Endothelial cell of umbilical vein (primary cell): ENCODE measurements around the gene NLN. TPM values are rescaled to one million over a fixed set of nuclear protein-coding genes. Genes with fewer than 3 reads are reported as not detected.

ENCODE experiments used
- BruUV-seq: library from RNA; stranded (reverse); fragments of 400-500 nt; replicated peaks from 2 replicates; lab custom pipeline; 2021; lab: Mats Ljungman, UMichigan
- CTCF ChIA-PET: fragments of 300-600, 350-600 bp; sonication (Branson Sonifier 250); formaldehyde crosslinking; loops from one replicate; lab custom pipeline; 2021; ENCODE audit warnings: antibody characterized with exemption, inconsistent platforms; lab: Charles Lee
- POLR2A ChIA-PET: fragments of 300-600, 350-600 bp; sonication (Branson Sonifier 250); formaldehyde crosslinking; loops from one replicate; lab custom pipeline; 2021; ENCODE audit warnings: antibody characterized with exemption, inconsistent platforms; lab: Charles Lee
- DNase-seq: peaks from one replicate; pipeline ENCODE4 v3.0.0-alpha.2; 2011; ENCODE audit warnings: low read depth, low spot score
- FAIRE-seq: peaks from 2 replicates; lab custom pipeline; 2011; peaks lifted over from hg19 to GRCh38; lab: Jason Lieb, UNC
- H2AFZ ChIP-seq: 2 replicates; pipeline ENCODE4 v1.6.0; 2012; ENCODE audit warnings: low read depth, low read length, control low read depth, inconsistent platforms
- H3K27ac ChIP-seq: 2 replicates; pipeline ENCODE4 v1.5.1; 2011; ENCODE audit warnings: low read depth, mild to moderate bottlenecking, control low read depth, low read length, moderate library complexity; ENCODE audit not compliant: insufficient read depth
- H3K27me3 ChIP-seq, 2 experiments: 2 replicates each; pipeline versions ENCODE4 v1.6.0 to v1.6.1; 2011; ENCODE audit warnings: low read length in 2 of 2, mixed read lengths in 1 of 2; ENCODE audit not compliant: control insufficient read depth in 2 of 2, insufficient read depth in 2 of 2
- H3K36me3 ChIP-seq, 2 experiments: 2 replicates in 1 of 2; 3 replicates in 1 of 2; pipeline ENCODE4 v1.5.1; 2011; ENCODE audit warnings: low read length in 2 of 2, mild to moderate bottlenecking in 1 of 2, moderate library complexity in 1 of 2; ENCODE audit not compliant: control insufficient read depth in 2 of 2, insufficient read depth in 2 of 2; ENCODE audit errors: extremely low read depth in 1 of 2
- H3K4me1 ChIP-seq: 3 replicates; pipeline ENCODE4 v1.5.1; 2011; ENCODE audit warnings: mild to moderate bottlenecking, low read length; ENCODE audit not compliant: control insufficient read depth, insufficient read depth; ENCODE audit errors: extremely low read depth
- H3K4me2 ChIP-seq: 2 replicates; pipeline ENCODE4 v1.6.1; 2011; ENCODE audit warnings: low read length, control low read depth, mixed read lengths; ENCODE audit not compliant: insufficient read depth
- H3K4me3 ChIP-seq, 3 experiments: fragments of 200-600 bp in 1 of 3; sonication (generic), shearing (Covaris generic) in 1 of 3; replicated peaks in 1 of 3; 2 replicates each; pipeline ENCODE4 v1.5.1; 2011 to 2016; ENCODE audit warnings: control low read depth in 3 of 3, low read length in 3 of 3, mild to moderate bottlenecking in 2 of 3, inconsistent platforms in 1 of 3, low read depth in 1 of 3, moderate library complexity in 1 of 3; ENCODE audit not compliant: insufficient read depth in 1 of 3
- H3K79me2 ChIP-seq: 2 replicates; pipeline ENCODE4 v1.6.0; 2012; ENCODE audit warnings: low read length, inconsistent platforms; ENCODE audit not compliant: control insufficient read depth, insufficient read depth
- H3K9ac ChIP-seq: replicated peaks from 2 replicates; pipeline ENCODE3; 2011; ENCODE audit warnings: low read length, control low read depth; ENCODE audit not compliant: insufficient read depth; ENCODE audit errors: extremely low read depth
- H3K9me1 ChIP-seq: replicated peaks from 3 replicates; pipeline ENCODE4 v1.6.0; 2011; ENCODE audit warnings: mild to moderate bottlenecking, low read length; ENCODE audit not compliant: control insufficient read depth, insufficient read depth; ENCODE audit errors: extremely low read depth
- H3K9me3 ChIP-seq: replicated peaks from 2 replicates; pipeline ENCODE4 v1.5.1; 2012; ENCODE audit warnings: low read length, inconsistent platforms; ENCODE audit not compliant: control insufficient read depth, insufficient read depth
- H4K20me1 ChIP-seq: replicated peaks from 2 replicates; pipeline ENCODE3; 2011; ENCODE audit warnings: mild to moderate bottlenecking, low read length; ENCODE audit not compliant: control insufficient read depth, insufficient read depth; ENCODE audit errors: extremely low read depth
- CTCF ChIP-seq, 2 donors: IDR thresholded peaks; 1 replicate in 1 of 2; 2 replicates in 1 of 2; pipeline ENCODE4 v1.5.1; 2011; ENCODE audit warnings: low read length in 2 of 2, mild to moderate bottlenecking in 2 of 2, moderate library complexity in 2 of 2, control low read depth in 1 of 2, inconsistent platforms in 1 of 2, low read depth in 1 of 2; ENCODE audit not compliant: insufficient read depth in 1 of 2; ENCODE audit errors: extremely low read depth in 1 of 2
- GATA2 ChIP-seq: IDR thresholded peaks from 2 replicates; pipeline ENCODE4 v1.7.0; 2011; ENCODE audit warnings: low read depth, mild to moderate bottlenecking, moderate library complexity, mixed read lengths, low read length; ENCODE audit not compliant: insufficient read length, insufficient read depth
- JUN ChIP-seq: IDR thresholded peaks from 2 replicates; pipeline ENCODE4 v1.6.1; 2011; ENCODE audit warnings: borderline replicate concordance, low read depth; ENCODE audit not compliant: insufficient read length, insufficient read depth
- MYC ChIP-seq: IDR thresholded peaks from one replicate; pipeline ENCODE4 v1.6.1; 2011; ENCODE audit warnings: mild to moderate bottlenecking, low read depth, low read length
- POLR2A ChIP-seq: IDR thresholded peaks from 2 replicates; pipeline ENCODE4 v1.6.1; 2012; ENCODE audit warnings: low read depth, mild to moderate bottlenecking, control low read depth, low read length
- dilution Hi-C: fragments of 300-500 bp; cut with MboI; formaldehyde crosslinking; loops from one replicate; pipeline ENCODE4 v1.15.0; 2019; ENCODE audit warnings: low sequenced_read_pairs; ENCODE audit not compliant: extremely low pct_ligation_motif_present
- intact Hi-C: fragments of 100-400 bp; cut with micrococcal nuclease; formaldehyde crosslinking; loops from one replicate; pipeline ENCODE4 v1.10.0; 2022
- polyA plus RNA-seq, 4 experiments: library from polyadenylated mRNA; depleted of rRNA in 3 of 4; stranded (reverse) in 3 of 4; unstranded in 1 of 4; fragments of >200 nt; gene quantifications; 2 replicates each; pipeline versions ENCODE4 v1.2.1 to v1.2.3, GENCODE V29; 2011 to 2012; ENCODE audit warnings: missing spikeins in 1 of 4
- total RNA-seq: library from RNA; stranded (reverse); gene quantifications from 2 replicates; pipeline ENCODE4 v1.2.3, GENCODE V29; 2021

Gene NLN
- total and polyA plus RNA-seq, 2 donors (not counting 3 experiments of a cell fraction or from before 2014, with no cell fraction given): 14.2 to 63.3 TPM

- ChIA-PET POLR2A (no interaction called here), CTCF (interaction anchor here (0.8 kb wide), 1 partner anchor 47 kb away, joined by 4 read pairs; no protein-coding TSS in a partner anchor)
- no peak overlapping the region for H3K9ac ChIP-seq
- no peak for FAIRE-seq
- no peaks in the 10 kb centered on the region for H3K79me2 ChIP-seq
- no peaks in the 10 kb centered on the region for H3K27me3 ChIP-seq
- no peak for TF ChIP-seq GATA2
- H3K4me1 ChIP-seq: peaks cover 4% of the 10 kb centered on the region
- intact Hi-C loops: no loop called here
- H3K4me3 ChIP-seq: no peak overlapping the region
- H2AFZ ChIP-seq: no peak overlapping the region
- peaks cover 3% of the 10 kb centered on the region in 2 experiments for H3K36me3 ChIP-seq
- H4K20me1 ChIP-seq: no peaks in the 10 kb centered on the region
- no TSS peak for BruUV-seq
- H3K4me2 ChIP-seq: no peak overlapping the region
- no peaks in the 10 kb centered on the region for H3K9me3 ChIP-seq
- no peaks in the 10 kb centered on the region for H3K9me1 ChIP-seq
- DNase-seq: no peak
- dilution Hi-C loops: no loop called here
- H3K27ac ChIP-seq: no peak overlapping the region
Measured at GRCh38 chr5:65808251-65808741, 86.3 kb downstream of the NLN start.

- no peaks in the 10 kb centered on the region for H3K9me1 ChIP-seq
- ChIA-PET POLR2A (no interaction called here), CTCF (interaction anchor here (0.8 kb wide), 1 partner anchor 48 kb away, joined by 4 read pairs; no protein-coding TSS in a partner anchor)
- no peak for FAIRE-seq
- H4K20me1 ChIP-seq: no peaks in the 10 kb centered on the region
- H3K36me3 ChIP-seq: peaks cover 3% of the 10 kb centered on the region in 2 experiments
- peaks cover 4% of the 10 kb centered on the region for H3K4me1 ChIP-seq
- H3K27me3 ChIP-seq: no peaks in the 10 kb centered on the region
- no TSS peak for BruUV-seq
- no peaks in the 10 kb centered on the region for H3K9me3 ChIP-seq
- H3K9ac ChIP-seq: no peak overlapping the region
- dilution Hi-C loops: no loop called here
- no peaks in the 10 kb centered on the region for H3K79me2 ChIP-seq
- no peak for TF ChIP-seq GATA2
- no peak for TF ChIP-seq JUN
- TF ChIP-seq CTCF (IDR thresholded peaks at IDR 0.05; ENCODE audit: extremely low read depth in 1 of 2, insufficient read depth in 1 of 2, low read depth in 1 of 2, low read length in 2 of 2): no peak
- no peak for TF ChIP-seq POLR2A
- TF ChIP-seq MYC: no peak
- H3K4me2 ChIP-seq: no peak overlapping the region
- intact Hi-C loops: no loop called here
- no peak overlapping the region for H2AFZ ChIP-seq
- no peak overlapping the region for H3K27ac ChIP-seq
- no peak overlapping the region for H3K4me3 ChIP-seq
- no peak for DNase-seq
Measured at GRCh38 chr5:65808818-65809217, 86.8 kb downstream of the NLN start.
